Bronchial epithelial cell (primary cell): ENCODE measurements around the gene PPP1R14C. TPM values are rescaled to one million over a fixed set of nuclear protein-coding genes. Genes with fewer than 3 reads are reported as not detected.
A peak's percentile ranks its signal among the peaks of the same experiment; 100 is the strongest.

Experiments
- DNase-seq: peaks from one replicate; pipeline ENCODE4 v3.0.0-alpha.2; 2010; ENCODE audit warnings: low read depth
- FAIRE-seq: peaks from 2 replicates; lab custom pipeline; 2011; peaks lifted over from hg19 to GRCh38; lab: Jason Lieb, UNC
- H3K27me3 ChIP-seq: 2 replicates; pipeline ENCODE4 v1.5.1; 2011; ENCODE audit warnings: low read length; ENCODE audit not compliant: control insufficient read depth, insufficient read depth
- H3K36me3 ChIP-seq: 2 replicates; pipeline ENCODE4 v1.5.1; 2011; ENCODE audit warnings: low read length; ENCODE audit not compliant: control insufficient read depth, insufficient read depth
- H3K4me3 ChIP-seq: 2 replicates; pipeline ENCODE4 v1.5.1; 2011; ENCODE audit warnings: mild to moderate bottlenecking, low read depth, low read length, control low read depth
- CTCF ChIP-seq: IDR thresholded peaks from 2 replicates; pipeline ENCODE4 v1.5.1; 2011; ENCODE audit warnings: mild to moderate bottlenecking, moderate library complexity, low read length, control low read depth, inconsistent platforms; ENCODE audit not compliant: insufficient read depth, severe bottlenecking
- total RNA-seq: library from RNA; depleted of rRNA; stranded (reverse); fragments of >200 nt; gene quantifications from 2 replicates; pipeline ENCODE4 v1.2.1, GENCODE V29; 2014

Gene PPP1R14C
- total RNA-seq, 1 donor from 2014 or later, result 72.1 TPM

- no peaks in the 10 kb centered on the region for H3K36me3 ChIP-seq
- TF ChIP-seq CTCF, result no peak
- DNase-seq, result no peak
- peak; percentile 28 for FAIRE-seq
- no peaks in the 10 kb centered on the region for H3K27me3 ChIP-seq
- no peak overlapping the region for H3K4me3 ChIP-seq
Measured at GRCh38 chr6:150266309-150266708, 123.5 kb downstream of the PPP1R14C start.

- H3K36me3 ChIP-seq, result no peaks in the 10 kb centered on the region
- no peak for TF ChIP-seq CTCF
- FAIRE-seq (peak; percentile 77), DNase-seq (peak; percentile 57)
- H3K4me3 ChIP-seq, result no peak overlapping the region
- no peaks in the 10 kb centered on the region for H3K27me3 ChIP-seq
Measured at GRCh38 chr6:150266963-150267685, 124.3 kb downstream of the PPP1R14C start.

GRCh38 chr6:150267686-150268561 is 125.1 kb downstream of the PPP1R14C start:
- Histone ChIP-seq H3K36me3 (no peaks in the 10 kb centered on the region), H3K4me3 (no peak overlapping the region), H3K27me3 (no peaks in the 10 kb centered on the region)
- DNase-seq, result peak; percentile 95
- TF ChIP-seq CTCF, result no peak
- peak; percentile 96 for FAIRE-seq

- DNase-seq (no peak), FAIRE-seq (peak; percentile 97)
- Histone ChIP-seq H3K4me3 (no peak overlapping the region), H3K36me3 (no peaks in the 10 kb centered on the region), H3K27me3 (no peaks in the 10 kb centered on the region)
- no peak for TF ChIP-seq CTCF
Measured at GRCh38 chr6:150269130-150269856, 126.4 kb downstream of the PPP1R14C start.

- TF ChIP-seq CTCF, result no peak
- Histone ChIP-seq H3K36me3 (no peaks in the 10 kb centered on the region), H3K27me3 (no peaks in the 10 kb centered on the region), H3K4me3 (no peak overlapping the region)
- peak; percentile 100 for DNase-seq
- FAIRE-seq, result no peak
Measured at GRCh38 chr6:150269857-150270223, 127.0 kb downstream of the PPP1R14C start.
